Lower lobe of right lung (tissue), 2 donors: ENCODE data around the gene TM7SF2. TPM values are rescaled to one million over a fixed set of nuclear protein-coding genes. Genes with fewer than 3 reads are reported as not detected.
A peak's percentile ranks its signal among the peaks of the same experiment; 100 is the strongest.

Experiments
- ATAC-seq, 2 donors: fragments of 200-7000 bp; cut with Tn5 transposase; one replicate each; pipeline ENCODE4 v1.9.1; 2020 to 2022; ENCODE audit warnings: mild to moderate bottlenecking in 2 of 2, moderate library complexity in 2 of 2
- DNase-seq: peaks from one replicate; pipeline ENCODE4 v3.0.0-alpha.2; 2020
- H3K27ac ChIP-seq: fragments of 200-600 bp; one replicate; pipeline ENCODE4 v1.8.0; 2022
- H3K27me3 ChIP-seq: fragments of 200-600 bp; one replicate; pipeline ENCODE4 v1.8.0; 2022; ENCODE audit warnings: low read depth
- H3K36me3 ChIP-seq: fragments of 200-600 bp; one replicate; pipeline ENCODE4 v1.8.0; 2022; ENCODE audit warnings: mild to moderate bottlenecking
- H3K4me1 ChIP-seq: fragments of 200-600 bp; one replicate; pipeline ENCODE4 v1.8.0; 2022
- H3K4me3 ChIP-seq: fragments of 200-600 bp; one replicate; pipeline ENCODE4 v1.8.0; 2022; ENCODE audit warnings: mild to moderate bottlenecking
- H3K9me3 ChIP-seq: fragments of 200-600 bp; one replicate; pipeline ENCODE4 v1.8.0; 2022
- intact Hi-C: fragments of 100-400 bp; cut with DNase I; formaldehyde crosslinking; loops from one replicate; pipeline ENCODE4 v1.11.0; 2022
- total RNA-seq: library from RNA; stranded (reverse); fragmentation: NEBNext Ultra II Directional; extraction: Animal tissue kit (Norgen Biotek cat#: 25700); gene quantifications from one replicate; pipeline ENCODE4 v1.2.1, GENCODE V29; 2021
- TF ChIP-seq, protein P1 (sequence below): fragments of 200-600 bp; IDR thresholded peaks from one replicate; pipeline ENCODE4 v1.8.0; 2022; ENCODE audit warnings: antibody characterized with exemption, mild to moderate bottlenecking
- donor health status: DM: no; HTN: yes; CAD: no; lungs with severe emphysema.

TM7SF2 gene
- total RNA-seq, 1 donor from 2014 or later = 38.8 TPM

DNA sequence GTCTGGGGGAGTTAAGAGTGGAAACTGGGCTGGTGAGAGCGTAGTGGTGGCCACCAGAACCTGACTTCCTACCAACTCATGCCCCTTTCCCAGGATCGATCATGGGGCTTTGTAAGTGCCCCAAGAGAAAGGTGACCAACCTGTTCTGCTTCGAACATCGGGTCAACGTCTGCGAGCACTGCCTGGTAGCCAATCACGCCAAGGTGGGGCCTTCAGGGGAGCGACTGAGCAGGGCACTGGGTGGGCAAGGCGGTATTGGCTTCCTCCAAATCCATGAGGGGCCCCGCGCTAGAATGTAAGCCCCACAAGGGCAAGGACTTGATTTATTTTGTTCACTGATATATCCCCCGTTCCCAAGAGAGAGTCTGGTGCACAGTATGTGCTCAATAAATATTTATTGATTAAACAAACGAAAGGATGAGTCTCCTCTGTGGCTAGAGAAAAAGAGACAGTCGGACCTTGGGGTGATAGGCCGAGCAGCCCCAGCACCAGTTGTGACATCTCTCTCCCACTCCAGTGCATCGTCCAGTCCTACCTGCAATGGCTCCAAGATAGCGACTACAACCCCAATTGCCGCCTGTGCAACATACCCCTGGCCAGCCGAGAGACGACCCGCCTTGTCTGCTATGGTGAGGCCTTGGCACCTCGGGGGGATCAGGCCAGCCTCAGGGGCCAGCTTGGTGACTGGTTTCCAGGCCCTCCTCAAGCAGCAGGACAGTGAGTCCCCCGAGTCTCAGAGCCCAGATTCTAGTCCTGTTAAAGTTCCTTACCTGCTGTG is 26.9 kb upstream of the TM7SF2 start:
- Histone ChIP-seq H3K27me3 (no peaks in the 10 kb centered on the region), H3K27ac (peak overlapping the region; percentile 92), H3K4me3 (peak overlapping the region; percentile 66), H3K9me3 (no peaks in the 10 kb centered on the region), H3K36me3 (peaks cover 45% of the 10 kb centered on the region), H3K4me1 (peaks cover 20% of the 10 kb centered on the region)
- TF ChIP-seq, protein P1, sequence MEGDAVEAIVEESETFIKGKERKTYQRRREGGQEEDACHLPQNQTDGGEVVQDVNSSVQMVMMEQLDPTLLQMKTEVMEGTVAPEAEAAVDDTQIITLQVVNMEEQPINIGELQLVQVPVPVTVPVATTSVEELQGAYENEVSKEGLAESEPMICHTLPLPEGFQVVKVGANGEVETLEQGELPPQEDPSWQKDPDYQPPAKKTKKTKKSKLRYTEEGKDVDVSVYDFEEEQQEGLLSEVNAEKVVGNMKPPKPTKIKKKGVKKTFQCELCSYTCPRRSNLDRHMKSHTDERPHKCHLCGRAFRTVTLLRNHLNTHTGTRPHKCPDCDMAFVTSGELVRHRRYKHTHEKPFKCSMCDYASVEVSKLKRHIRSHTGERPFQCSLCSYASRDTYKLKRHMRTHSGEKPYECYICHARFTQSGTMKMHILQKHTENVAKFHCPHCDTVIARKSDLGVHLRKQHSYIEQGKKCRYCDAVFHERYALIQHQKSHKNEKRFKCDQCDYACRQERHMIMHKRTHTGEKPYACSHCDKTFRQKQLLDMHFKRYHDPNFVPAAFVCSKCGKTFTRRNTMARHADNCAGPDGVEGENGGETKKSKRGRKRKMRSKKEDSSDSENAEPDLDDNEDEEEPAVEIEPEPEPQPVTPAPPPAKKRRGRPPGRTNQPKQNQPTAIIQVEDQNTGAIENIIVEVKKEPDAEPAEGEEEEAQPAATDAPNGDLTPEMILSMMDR = no peak
- DNase-seq (no peak), ATAC-seq (peak; percentile 1)
- intact Hi-C loops = no loop called here

DNA sequence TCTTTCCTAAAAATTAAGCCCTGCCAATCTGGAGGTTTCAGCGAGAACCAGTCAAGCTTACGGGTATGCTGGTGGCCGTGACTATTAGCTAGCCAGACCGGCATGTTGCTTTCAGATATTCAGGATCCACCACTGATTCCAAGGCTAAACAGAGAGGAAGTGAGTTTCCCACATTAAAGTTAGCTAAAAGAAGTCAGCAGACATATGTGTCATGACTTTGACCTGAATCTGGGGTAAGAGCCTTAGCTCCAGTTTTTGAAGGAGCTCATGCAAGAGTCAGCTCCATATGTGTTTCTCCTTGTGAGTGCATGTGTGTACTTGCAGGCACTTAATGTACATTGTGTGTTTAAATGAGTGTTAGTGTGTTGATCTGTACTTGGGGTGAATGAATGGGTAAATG is 26.2 kb upstream of the TM7SF2 start:
- Histone ChIP-seq H3K4me3 (no peak overlapping the region), H3K36me3 (peaks cover 46% of the 10 kb centered on the region), H3K4me1 (peaks cover 20% of the 10 kb centered on the region), H3K9me3 (no peaks in the 10 kb centered on the region), H3K27me3 (no peaks in the 10 kb centered on the region), H3K27ac (no peak overlapping the region)
- TF ChIP-seq, protein P1 = no peak
- intact Hi-C loops = no loop called here
- DNase-seq (no peak), ATAC-seq (no peak)

- ATAC-seq = no peak
- Histone ChIP-seq H3K4me1 (peaks cover 20% of the 10 kb centered on the region), H3K27ac (no peak overlapping the region), H3K36me3 (peaks cover 46% of the 10 kb centered on the region), H3K27me3 (no peaks in the 10 kb centered on the region), H3K9me3 (no peaks in the 10 kb centered on the region), H3K4me3 (no peak overlapping the region)
- intact Hi-C loops = no loop called here
- DNase-seq = no peak
- TF ChIP-seq, protein P1 = no peak
These were observed 24.9 kb upstream of the TM7SF2 start for GRCh38 chr11:65086809-65087208.

GRCh38 chr11:65087216-65087615 is 24.5 kb upstream of the TM7SF2 start:
- no peak for ATAC-seq

GRCh38 chr11:65087827-65088226 is 23.8 kb upstream of the TM7SF2 start:
- DNase-seq (no peak), ATAC-seq (no peak)
- Histone ChIP-seq H3K36me3 (peaks cover 46% of the 10 kb centered on the region), H3K27ac (no peak overlapping the region), H3K4me1 (peaks cover 20% of the 10 kb centered on the region), H3K27me3 (no peaks in the 10 kb centered on the region), H3K9me3 (no peaks in the 10 kb centered on the region), H3K4me3 (no peak overlapping the region)
- intact Hi-C loops = no loop called here
- TF ChIP-seq, protein P1 = no peak

More at GRCh38 chr11:65087216-65087615, 24.5 kb upstream of the TM7SF2 start:
- intact Hi-C loops = no loop called here
- H3K27ac ChIP-seq = no peak overlapping the region
- H3K4me3 ChIP-seq = no peak overlapping the region
- TF ChIP-seq, protein P1 = no peak
- no peaks in the 10 kb centered on the region for H3K27me3 ChIP-seq
- H3K36me3 ChIP-seq = peaks cover 46% of the 10 kb centered on the region
- no peak for DNase-seq
- no peaks in the 10 kb centered on the region for H3K9me3 ChIP-seq
- peaks cover 20% of the 10 kb centered on the region for H3K4me1 ChIP-seq
